IgD-negative memory B cell (primary cell): Measurements from ENCODE around the gene ZNF277. TPM values are rescaled to one million over a fixed set of nuclear protein-coding genes. Genes with fewer than 3 reads are reported as not detected.

Experiments used
- H3K27ac Mint-ChIP-seq, 3 donors: one replicate each; pipeline ENCODE4 v1.8.0; 2020 to 2022; ENCODE audit warnings: mild to moderate bottlenecking in 3 of 3, mixed read lengths in 3 of 3, moderate library complexity in 1 of 3
- H3K27me3 Mint-ChIP-seq: one replicate; pipeline ENCODE4 v1.8.0; 2021; ENCODE audit warnings: mixed read lengths
- H3K36me3 Mint-ChIP-seq: one replicate; pipeline ENCODE4 v1.8.0; 2020; ENCODE audit warnings: mild to moderate bottlenecking, mixed read lengths
- H3K4me1 Mint-ChIP-seq, 3 donors: one replicate each; pipeline ENCODE4 v1.8.0; 2020 to 2022; ENCODE audit warnings: mixed read lengths in 3 of 3, mild to moderate bottlenecking in 1 of 3
- H3K4me3 Mint-ChIP-seq, 4 donors: one replicate each; pipeline ENCODE4 v1.8.0; 2020 to 2022; ENCODE audit warnings: mild to moderate bottlenecking in 4 of 4, mixed read lengths in 4 of 4, moderate library complexity in 3 of 4
- H3K9me3 Mint-ChIP-seq, 3 donors: one replicate each; pipeline ENCODE4 v1.8.0; 2020 to 2021; ENCODE audit warnings: mixed read lengths in 3 of 3, mild to moderate bottlenecking in 1 of 3
- polyA plus RNA-seq: library from polyadenylated mRNA; unstranded; fragments of 300-500 nt; fragmentation: Illumina TruSeq; gene quantifications from one replicate; pipeline ENCODE4 v1.2.3, GENCODE V29; 2021

ZNF277 gene
- polyA plus RNA-seq, 1 donor from 2014 or later, result 16.5 TPM

DNA sequence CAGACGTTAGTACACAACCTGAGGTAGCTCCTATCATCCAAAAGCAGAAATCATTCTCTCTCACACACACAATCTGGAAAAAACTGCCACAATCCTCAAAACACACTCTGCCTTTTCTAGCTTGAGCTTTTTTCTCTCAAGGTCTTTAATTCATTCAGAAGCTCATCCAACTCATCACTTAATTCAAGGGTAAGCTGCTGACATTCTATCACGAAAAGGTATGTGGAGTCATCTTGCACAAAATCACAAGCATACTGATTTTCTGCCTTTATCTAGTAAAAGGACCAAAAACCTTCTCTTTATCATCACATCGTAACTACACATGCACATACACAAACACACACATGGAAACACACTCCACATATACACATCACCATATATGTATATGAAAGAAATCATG lies 32.3 kb upstream of the ZNF277 start:
- Mint-ChIP-seq H3K4me1 (no peaks in the 10 kb centered on the region), H3K27me3 (peaks cover 15% of the 10 kb centered on the region), H3K27ac (no peak overlapping the region), H3K36me3 (no peaks in the 10 kb centered on the region), H3K9me3 (no peaks in the 10 kb centered on the region), H3K4me3 (no peak overlapping the region)

DNA sequence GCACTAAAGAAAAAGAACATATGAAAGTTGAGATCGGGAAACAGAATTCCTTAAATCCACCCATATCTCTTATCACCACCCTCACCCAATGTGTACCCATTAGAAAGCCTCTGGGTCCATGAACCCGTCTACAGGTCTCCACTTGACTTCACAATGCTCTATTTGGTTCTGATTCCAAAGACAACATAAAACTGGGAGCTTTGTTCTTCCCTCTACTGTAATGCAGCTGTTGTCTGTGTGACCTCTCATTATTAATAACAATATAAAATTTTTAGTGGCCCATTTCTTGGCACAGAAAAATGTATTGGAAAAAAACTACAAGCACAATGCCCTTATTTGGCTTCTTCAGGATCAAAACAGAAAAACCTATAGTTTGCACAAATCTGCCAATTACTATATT lies 30.3 kb upstream of the ZNF277 start:
- Mint-ChIP-seq H3K4me3 (no peak overlapping the region), H3K9me3 (no peaks in the 10 kb centered on the region), H3K4me1 (no peaks in the 10 kb centered on the region), H3K36me3 (no peaks in the 10 kb centered on the region), H3K27me3 (peaks cover 15% of the 10 kb centered on the region), H3K27ac (no peak overlapping the region)

DNA sequence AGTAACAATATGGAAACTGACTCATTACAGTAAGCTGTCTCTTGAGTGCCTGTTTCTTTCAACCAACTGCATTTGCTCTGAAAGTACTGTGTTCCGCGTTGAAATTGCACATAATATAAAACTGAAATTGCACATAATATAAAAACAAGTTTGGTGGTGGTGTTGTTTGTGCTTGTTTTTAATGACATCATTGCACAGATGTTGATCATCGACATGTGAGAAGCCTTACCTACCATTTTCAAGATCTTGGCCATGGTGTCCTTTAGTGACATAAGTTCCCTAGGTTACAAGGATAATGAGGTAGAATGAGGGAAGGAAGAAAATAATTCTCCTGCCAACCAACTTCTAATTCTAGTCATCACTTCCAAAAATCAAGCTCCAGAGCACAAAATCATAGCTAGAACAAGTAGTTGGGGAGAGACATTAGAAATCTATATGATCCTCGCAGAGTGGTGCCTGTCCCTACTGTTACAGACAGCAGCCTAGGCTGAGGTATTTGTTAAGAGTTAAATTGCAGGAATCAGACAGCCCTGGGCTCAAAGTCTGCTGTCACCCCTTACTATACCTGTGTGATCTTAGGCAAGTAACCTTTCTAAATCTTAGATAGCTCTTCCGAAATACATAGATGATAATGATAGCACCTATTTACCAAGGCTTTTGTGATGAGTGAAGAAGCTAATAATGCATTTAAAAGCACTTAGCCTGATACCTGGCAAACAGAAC lies 29.6 kb upstream of the ZNF277 start:
- Mint-ChIP-seq H3K9me3 (no peaks in the 10 kb centered on the region), H3K27ac (no peak overlapping the region), H3K4me3 (no peak overlapping the region), H3K27me3 (peaks cover 13% of the 10 kb centered on the region), H3K4me1 (no peaks in the 10 kb centered on the region), H3K36me3 (no peaks in the 10 kb centered on the region)

DNA sequence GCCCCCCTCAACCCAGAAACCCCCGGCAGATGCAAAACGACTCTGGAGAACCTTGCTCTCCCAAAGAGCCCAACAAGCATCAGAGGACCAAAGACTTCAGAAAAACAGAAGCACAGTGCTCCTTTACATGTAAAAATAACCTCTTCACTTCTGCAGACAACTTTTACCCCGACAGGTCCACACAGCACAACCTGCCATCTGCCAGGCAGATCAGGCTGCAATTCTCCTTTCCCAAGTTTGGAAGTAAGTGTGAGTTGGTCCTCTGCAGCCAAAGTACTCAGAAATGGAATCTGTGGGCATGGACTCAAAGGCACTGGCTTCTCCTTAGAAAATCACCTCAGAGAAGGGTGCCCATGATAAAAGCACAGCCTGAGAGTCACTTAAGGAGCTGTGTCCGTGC lies 26.3 kb upstream of the ZNF277 start:
- no peaks in the 10 kb centered on the region for H3K4me1 Mint-ChIP-seq
- H3K27me3 Mint-ChIP-seq, result peaks cover 17% of the 10 kb centered on the region
- H3K9me3 Mint-ChIP-seq, result no peaks in the 10 kb centered on the region
- H3K27ac Mint-ChIP-seq, result no peak overlapping the region
- no peaks in the 10 kb centered on the region for H3K36me3 Mint-ChIP-seq
- no peak overlapping the region for H3K4me3 Mint-ChIP-seq

DNA sequence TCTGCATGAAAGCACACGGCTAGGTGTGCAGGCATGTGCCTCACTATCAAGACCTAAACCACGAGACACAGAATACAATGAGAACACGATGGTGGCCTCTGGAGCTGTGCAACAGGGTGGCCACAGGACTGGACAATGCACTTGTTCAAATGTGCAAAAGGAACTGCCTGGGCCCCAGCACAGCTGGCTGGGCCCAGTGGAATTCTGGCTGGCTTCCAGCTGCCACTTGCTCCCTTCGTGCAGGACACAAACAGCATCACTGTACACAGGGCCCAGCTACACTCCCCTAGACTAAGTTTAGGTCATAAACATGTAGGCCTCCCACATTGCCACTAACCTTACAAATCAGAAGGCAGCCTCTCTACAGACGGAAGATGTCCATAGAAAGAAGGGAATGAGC lies 23.7 kb upstream of the ZNF277 start:
- Mint-ChIP-seq H3K9me3 (no peaks in the 10 kb centered on the region), H3K27me3 (peaks cover 15% of the 10 kb centered on the region), H3K27ac (no peak overlapping the region), H3K4me1 (no peaks in the 10 kb centered on the region), H3K36me3 (no peaks in the 10 kb centered on the region), H3K4me3 (no peak overlapping the region)

DNA sequence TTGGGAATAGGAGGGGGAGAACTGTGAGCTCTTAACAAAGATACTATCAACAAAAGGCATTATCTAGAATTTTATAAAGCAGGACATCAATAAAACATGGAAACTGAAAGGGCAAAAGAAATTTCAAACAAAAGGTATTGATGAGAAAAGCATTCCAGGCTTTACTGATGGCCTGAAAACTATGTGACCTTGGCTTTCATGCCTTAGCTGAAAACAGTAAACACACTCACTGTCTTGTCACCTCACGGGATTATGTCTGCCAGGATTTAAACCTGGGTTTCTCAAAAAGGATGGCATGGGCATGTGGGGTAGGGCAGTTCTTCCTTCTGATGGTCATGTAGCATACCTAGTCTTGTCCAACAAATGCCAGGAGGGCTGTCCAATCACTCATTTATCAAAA lies 23.2 kb upstream of the ZNF277 start:
- H3K27me3 Mint-ChIP-seq, result peaks cover 10% of the 10 kb centered on the region
- no peak overlapping the region for H3K27ac Mint-ChIP-seq
- H3K4me3 Mint-ChIP-seq, result no peak overlapping the region
- H3K9me3 Mint-ChIP-seq, result no peaks in the 10 kb centered on the region
- no peaks in the 10 kb centered on the region for H3K36me3 Mint-ChIP-seq
- H3K4me1 Mint-ChIP-seq, result no peaks in the 10 kb centered on the region

DNA sequence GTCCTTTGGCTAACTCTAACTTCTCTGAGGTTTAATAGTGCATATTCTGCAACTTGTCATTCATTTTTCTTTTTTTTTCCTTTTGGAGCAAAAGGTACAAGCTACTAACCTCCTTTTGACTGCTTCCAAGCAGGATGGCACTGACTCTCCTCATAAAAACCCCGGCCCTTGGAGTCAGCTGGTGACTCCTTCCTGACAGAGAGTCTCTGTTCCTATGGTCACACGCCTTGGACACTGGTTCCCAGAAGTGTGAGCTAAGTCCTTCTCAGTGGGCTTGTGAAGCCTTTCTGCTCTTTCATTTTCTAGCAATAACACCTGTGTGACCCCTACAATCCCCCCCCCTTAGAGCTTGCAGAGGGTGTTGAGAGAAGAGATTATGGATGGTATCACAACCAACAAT lies 22.0 kb upstream of the ZNF277 start:
- peaks cover 5% of the 10 kb centered on the region for H3K27me3 Mint-ChIP-seq
- no peaks in the 10 kb centered on the region for H3K36me3 Mint-ChIP-seq
- H3K4me1 Mint-ChIP-seq, result no peaks in the 10 kb centered on the region
- no peak overlapping the region for H3K27ac Mint-ChIP-seq
- H3K9me3 Mint-ChIP-seq, result no peaks in the 10 kb centered on the region
- H3K4me3 Mint-ChIP-seq, result no peak overlapping the region

DNA sequence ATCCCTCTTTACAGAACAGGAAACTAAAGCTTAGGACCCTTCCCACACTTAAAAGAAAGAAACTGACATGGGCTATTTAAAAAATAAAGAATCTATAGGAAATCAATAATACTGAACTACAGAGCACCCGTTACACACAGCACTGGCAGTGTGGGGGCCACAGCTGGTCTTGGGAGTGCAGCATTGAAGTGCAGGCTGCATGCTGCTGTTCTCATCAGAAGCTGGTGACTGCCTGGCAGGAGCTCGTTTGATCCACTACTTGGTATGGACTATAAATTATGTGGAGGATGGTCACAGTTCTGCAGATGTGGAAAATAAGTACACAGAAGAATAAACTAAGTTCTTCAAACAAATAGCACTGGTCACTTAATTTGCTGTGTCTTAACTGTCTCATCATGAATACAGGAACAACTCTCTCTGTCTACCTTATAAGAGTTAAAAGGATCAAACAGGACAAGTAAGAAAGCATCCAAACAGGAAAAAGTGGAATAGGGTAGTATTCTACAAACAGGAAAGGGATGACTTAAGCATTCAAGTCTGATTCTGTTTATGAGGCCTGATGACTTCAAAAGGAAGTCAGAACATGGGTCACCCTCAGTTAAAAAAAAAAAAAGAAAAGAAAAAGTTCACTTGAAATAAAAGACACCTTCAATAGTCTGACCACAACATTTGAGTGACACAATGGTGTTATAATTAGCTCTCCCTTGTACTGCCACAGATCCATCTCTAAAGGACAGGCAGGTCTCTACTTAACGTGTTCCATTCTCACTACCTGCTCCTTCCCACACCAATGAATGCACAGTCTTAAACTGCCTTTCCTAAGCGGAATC lies 21.3 kb upstream of the ZNF277 start:
- no peak overlapping the region for H3K27ac Mint-ChIP-seq
- H3K36me3 Mint-ChIP-seq, result no peaks in the 10 kb centered on the region
- H3K9me3 Mint-ChIP-seq, result no peaks in the 10 kb centered on the region
- H3K4me1 Mint-ChIP-seq, result no peaks in the 10 kb centered on the region
- H3K4me3 Mint-ChIP-seq, result no peak overlapping the region
- H3K27me3 Mint-ChIP-seq, result peaks cover 8% of the 10 kb centered on the region

DNA sequence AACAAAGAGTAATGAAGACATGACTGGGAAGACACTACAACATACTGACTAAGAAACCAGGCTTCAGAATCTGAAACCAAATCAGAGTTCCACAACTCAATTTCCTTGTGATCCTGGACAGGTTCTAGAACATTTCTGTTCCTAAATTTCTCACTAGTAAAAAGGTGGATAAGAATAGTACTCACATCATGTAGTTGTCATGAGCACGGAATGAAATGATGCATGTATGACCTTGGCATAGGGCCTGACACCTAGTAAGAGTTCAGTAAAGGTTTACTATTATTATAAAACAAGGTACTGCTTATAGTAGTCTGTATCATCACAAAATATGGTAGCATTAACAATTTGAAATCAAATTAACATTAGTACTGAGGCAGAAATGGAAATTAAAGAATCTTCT lies 20.2 kb upstream of the ZNF277 start:
- Mint-ChIP-seq H3K9me3 (no peaks in the 10 kb centered on the region), H3K4me3 (no peak overlapping the region), H3K27me3 (peaks cover 13% of the 10 kb centered on the region), H3K36me3 (no peaks in the 10 kb centered on the region), H3K4me1 (no peaks in the 10 kb centered on the region), H3K27ac (no peak overlapping the region)

DNA sequence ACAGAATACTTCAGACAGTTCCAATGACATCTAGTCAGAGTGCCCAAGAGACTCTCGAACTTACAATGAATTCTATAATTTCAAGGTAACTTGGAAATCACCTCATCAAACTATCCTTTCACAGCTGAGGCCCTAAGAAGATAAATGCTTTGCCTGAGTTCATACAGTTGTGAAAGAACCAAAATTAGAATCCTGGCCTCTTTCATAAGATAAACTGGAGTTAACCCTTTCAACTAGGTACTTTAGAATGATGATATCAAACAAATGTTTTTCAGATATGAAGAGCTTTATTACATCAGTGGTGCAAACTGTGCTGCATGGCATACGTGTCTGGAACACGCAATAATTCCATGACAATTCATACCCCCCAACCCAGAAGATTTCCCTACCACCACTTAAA lies 18.2 kb upstream of the ZNF277 start:
- Mint-ChIP-seq H3K4me3 (no peak overlapping the region), H3K9me3 (no peaks in the 10 kb centered on the region), H3K27me3 (peaks cover 13% of the 10 kb centered on the region), H3K27ac (no peak overlapping the region), H3K4me1 (no peaks in the 10 kb centered on the region), H3K36me3 (no peaks in the 10 kb centered on the region)

DNA sequence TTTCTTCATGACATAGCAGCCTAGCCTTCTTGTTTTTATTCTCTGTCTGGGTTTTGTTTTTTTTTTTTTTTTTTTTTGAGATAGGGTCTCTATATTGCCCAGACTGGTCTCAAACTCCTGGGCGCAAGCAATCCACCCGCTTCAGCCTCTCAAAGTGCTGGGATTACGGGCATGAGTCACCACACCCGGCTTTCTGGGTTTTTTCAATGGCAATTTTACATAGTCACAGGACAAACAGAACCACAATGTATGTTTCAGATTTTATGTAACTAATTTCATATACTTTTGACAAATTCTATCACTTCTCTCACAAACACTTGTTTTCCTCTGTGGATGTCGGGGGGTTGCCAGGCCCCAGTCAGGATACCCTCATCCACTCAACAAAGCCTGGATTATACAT lies 16.8 kb upstream of the ZNF277 start:
- Mint-ChIP-seq H3K27me3 (peaks cover 11% of the 10 kb centered on the region), H3K4me3 (no peak overlapping the region), H3K4me1 (no peaks in the 10 kb centered on the region), H3K36me3 (no peaks in the 10 kb centered on the region), H3K9me3 (peaks cover 0 to 5% (median 3%) of the 10 kb centered on the region in 3 donors), H3K27ac (no peak overlapping the region)

DNA sequence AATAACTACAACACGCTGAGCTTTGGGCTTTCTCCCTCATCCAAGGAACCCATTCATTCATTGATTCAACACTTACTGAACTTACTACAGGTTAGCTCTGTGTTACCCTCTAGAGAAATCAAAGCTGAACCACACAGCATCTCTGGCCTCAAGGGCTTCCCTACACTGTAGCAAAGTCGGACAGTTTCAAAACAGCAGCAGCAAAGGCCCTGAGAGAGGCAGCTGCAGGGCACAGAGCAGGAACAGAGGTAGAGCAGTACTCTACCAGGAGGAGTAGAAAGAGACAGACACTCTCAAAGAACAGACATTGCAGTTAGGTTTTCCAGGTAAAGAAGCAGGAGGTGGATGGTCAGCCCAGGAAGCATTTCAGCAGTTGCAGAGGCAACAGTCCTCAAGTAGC lies 16.4 kb upstream of the ZNF277 start:
- Mint-ChIP-seq H3K4me3 (no peak overlapping the region), H3K9me3 (peaks cover 0 to 5% (median 3%) of the 10 kb centered on the region in 3 donors), H3K4me1 (no peaks in the 10 kb centered on the region), H3K27ac (no peak overlapping the region), H3K27me3 (peaks cover 9% of the 10 kb centered on the region), H3K36me3 (no peaks in the 10 kb centered on the region)

DNA sequence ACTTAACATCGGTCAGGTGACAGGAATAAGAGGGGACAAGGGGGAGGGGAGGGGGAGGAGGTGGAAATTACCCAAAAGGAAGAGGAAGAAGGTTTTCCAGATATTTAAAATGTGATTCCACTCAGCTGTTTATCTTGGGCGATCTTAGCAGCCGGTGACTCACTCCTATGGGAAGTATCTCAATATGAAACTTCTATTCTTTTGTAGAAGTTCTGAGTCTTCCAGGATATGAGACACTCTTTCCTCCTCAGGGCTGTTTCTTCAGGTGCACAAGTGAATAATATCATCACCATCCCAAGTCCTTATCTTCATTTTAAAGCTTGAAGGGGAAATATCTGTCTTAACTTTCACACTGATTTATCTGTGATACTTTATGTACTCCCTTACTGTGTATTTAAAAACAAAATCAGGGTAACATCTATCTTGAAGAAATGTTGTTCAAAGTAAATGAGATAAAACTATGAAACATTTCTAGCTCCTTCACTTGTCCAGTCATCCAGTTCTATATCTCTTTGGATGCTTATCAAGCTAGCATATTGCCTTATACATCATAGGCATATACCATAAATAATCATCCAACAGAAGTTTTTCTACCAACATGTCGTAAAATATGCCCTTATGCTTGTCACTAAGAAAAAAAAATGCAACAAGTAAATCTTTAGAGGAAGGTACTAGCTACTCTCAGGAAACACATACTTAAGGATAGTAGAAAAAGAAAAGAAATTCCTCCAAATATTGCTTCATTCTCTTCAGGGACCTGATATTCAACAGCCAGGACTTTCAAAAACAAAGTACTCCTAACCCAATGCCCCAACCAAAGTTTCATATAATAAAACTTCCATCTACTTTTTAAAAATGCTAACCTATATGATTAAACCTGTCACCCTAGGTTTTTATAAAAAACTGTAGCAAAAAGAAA lies 14.0 kb upstream of the ZNF277 start:
- Mint-ChIP-seq H3K27me3 (peaks cover 9% of the 10 kb centered on the region), H3K27ac (no peak overlapping the region), H3K4me3 (no peak overlapping the region), H3K36me3 (no peaks in the 10 kb centered on the region), H3K9me3 (peaks cover 0 to 5% (median 3%) of the 10 kb centered on the region in 3 donors), H3K4me1 (no peaks in the 10 kb centered on the region)

DNA sequence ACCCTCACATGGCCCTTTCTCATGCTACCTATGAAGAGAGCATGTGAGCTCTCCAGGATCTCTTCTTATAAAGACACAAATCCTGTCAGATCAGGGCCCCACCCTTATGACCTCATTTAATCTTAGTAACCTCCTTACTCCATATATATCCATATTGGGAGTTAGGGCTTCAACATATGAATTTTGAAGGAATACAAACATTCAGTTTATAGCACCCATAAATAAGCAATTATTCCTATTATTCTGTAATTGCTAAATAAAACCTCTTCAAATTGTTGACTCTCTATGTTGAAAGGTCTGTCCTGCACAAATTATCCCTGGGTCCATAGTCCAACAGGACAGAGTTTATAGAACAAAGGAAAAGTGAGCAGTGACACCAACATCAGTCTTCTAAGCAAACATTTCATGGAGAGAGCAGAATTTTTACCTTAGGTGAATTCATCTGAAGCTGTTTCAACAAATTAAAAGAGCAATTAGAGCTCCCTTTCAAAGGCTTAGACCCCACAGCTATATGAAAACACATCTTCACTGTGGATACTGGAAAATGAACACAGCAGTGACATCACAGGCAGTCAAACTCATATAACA lies 12.5 kb upstream of the ZNF277 start:
- peaks cover 0 to 5% (median 3%) of the 10 kb centered on the region in 3 donors for H3K9me3 Mint-ChIP-seq
- H3K27me3 Mint-ChIP-seq, result peaks cover 12% of the 10 kb centered on the region
- H3K4me1 Mint-ChIP-seq, result peaks cover 0 to 1% (median 0%) of the 10 kb centered on the region in 3 donors
- H3K4me3 Mint-ChIP-seq, result no peak overlapping the region
- H3K27ac Mint-ChIP-seq, result no peak overlapping the region
- H3K36me3 Mint-ChIP-seq, result no peaks in the 10 kb centered on the region

DNA sequence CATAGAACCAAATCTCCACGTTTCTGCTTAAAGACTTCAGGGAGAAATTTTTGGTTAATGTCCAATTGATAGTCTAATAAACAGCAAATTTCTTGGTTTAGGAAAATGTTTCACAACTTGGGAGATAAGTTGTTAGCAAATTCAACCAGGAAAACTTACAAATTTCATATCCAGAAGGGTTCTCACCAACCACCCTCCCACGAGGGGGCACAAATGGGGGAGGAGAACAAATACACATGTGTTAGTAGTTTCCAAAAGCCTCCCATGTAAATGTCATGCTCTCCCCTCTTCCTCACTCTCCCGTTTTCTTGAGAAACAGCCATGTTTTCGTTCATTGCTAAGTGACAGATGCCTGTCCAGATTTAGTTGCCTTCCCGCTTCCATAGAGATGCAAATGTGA lies 10.8 kb upstream of the ZNF277 start:
- Mint-ChIP-seq H3K9me3 (peaks cover 0 to 5% (median 3%) of the 10 kb centered on the region in 3 donors), H3K36me3 (no peaks in the 10 kb centered on the region), H3K27ac (no peak overlapping the region), H3K4me1 (peaks cover 0 to 1% (median 0%) of the 10 kb centered on the region in 3 donors), H3K4me3 (no peak overlapping the region), H3K27me3 (peaks cover 9% of the 10 kb centered on the region)
